GM23248 (cell line): ENCODE measurements around the gene ACADS.

Experiments
- EZH2 ChIP-seq: fragments of 200-600 bp; sonication (generic); IDR thresholded peaks from 2 replicates; pipeline ENCODE4 v1.6.1; 2018; ENCODE audit warnings: antibody characterized with exemption, mild to moderate bottlenecking; ENCODE audit not compliant: insufficient read depth, poor library complexity, severe bottlenecking
- EZH2phosphoT487 ChIP-seq: fragments of 200-600 bp; sonication (generic); IDR thresholded peaks from 2 replicates; pipeline ENCODE4 v1.6.1; 2018; ENCODE audit warnings: antibody characterized with exemption, moderate library complexity, mild to moderate bottlenecking, low read depth; ENCODE audit not compliant: insufficient read depth

DNA sequence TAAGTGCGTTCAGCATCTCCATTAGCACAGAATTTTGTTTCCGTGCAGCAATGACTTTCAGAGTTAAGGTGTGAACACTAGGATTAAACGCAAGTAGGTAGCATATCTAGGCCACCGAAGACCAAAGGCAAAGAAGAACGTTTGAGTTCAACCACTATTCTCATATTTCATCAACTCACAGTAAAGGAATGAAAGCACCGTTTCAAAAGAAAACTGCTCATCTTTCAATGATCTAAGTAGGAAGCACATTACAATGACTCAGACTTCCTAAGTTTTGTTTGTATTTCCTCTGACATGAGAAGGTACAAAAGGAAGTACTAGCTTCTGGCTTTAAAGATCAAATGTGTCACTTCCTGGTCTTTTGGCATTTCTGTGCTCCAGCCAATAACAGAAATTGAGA, 57.6 kb downstream of the ACADS start:
- TF ChIP-seq EZH2 = no peak
- TF ChIP-seq EZH2phosphoT487 = no peak
